GM21360 (cell line): ENCODE results near the gene IL31.
"Not testable (repeated sequence)": the region's sequence is repeated elsewhere in the genome, so short reads cannot be mapped to it uniquely, and the experiment has no call there.

Source experiments
- ATAC-seq: cut with Tn5 transposase; IDR thresholded peaks from one replicate; pipeline ENCODE4 v1.9.1; 2021; ENCODE audit warnings: mild to moderate bottlenecking, moderate library complexity; ENCODE audit not compliant: unreplicated experiment

IL31 gene

GRCh38 chr12:122174155-122174845 lies at the start of gene IL31:
Gene IL31 (minus strand): TSS chr12:122174221. CDS start chr12:122174172, 49 bp downstream.
- ATAC-seq = no peak

GRCh38 chr12:122216445-122216844 lies 42.4 kb upstream of the IL31 start:
- ATAC-seq = no peak

GRCh38 chr12:122215771-122216170 lies 41.8 kb upstream of the IL31 start:
- no peak for ATAC-seq

GRCh38 chr12:122208073-122208820 lies 34.2 kb upstream of the IL31 start:
- ATAC-seq = no peak

- ATAC-seq = no peak
Measured at GRCh38 chr12:122207391-122207790, 33.4 kb upstream of the IL31 start.

- ATAC-seq = no peak
Measured at GRCh38 chr12:122206976-122207375, 33.0 kb upstream of the IL31 start.

GRCh38 chr12:122206111-122206881 lies 32.3 kb upstream of the IL31 start:
- no peak for ATAC-seq

GRCh38 chr12:122205053-122205925 lies 31.3 kb upstream of the IL31 start:
- ATAC-seq = no peak

GRCh38 chr12:122204167-122205052 lies 30.4 kb upstream of the IL31 start:
- no peak for ATAC-seq

- no peak for ATAC-seq
Measured at GRCh38 chr12:122203301-122204166, 29.5 kb upstream of the IL31 start, which contains the start of gene B3GNT4. Gene B3GNT4 (plus strand): TSS chr12:122203709. CDS start chr12:122204619, 910 bp downstream.

- ATAC-seq = not testable (repeated sequence)
Measured at GRCh38 chr12:122202811-122203210, 28.8 kb upstream of the IL31 start.

- no peak for ATAC-seq
Measured at GRCh38 chr12:122202017-122202416, 28.0 kb upstream of the IL31 start.

- no peak for ATAC-seq
Measured at GRCh38 chr12:122201381-122201780, 27.4 kb upstream of the IL31 start.

- no peak for ATAC-seq
Measured at GRCh38 chr12:122200541-122201175, 26.6 kb upstream of the IL31 start.

- ATAC-seq = no peak
Measured at GRCh38 chr12:122199484-122200355, 25.7 kb upstream of the IL31 start.

- no peak for ATAC-seq
Measured at GRCh38 chr12:122197612-122197966, 23.6 kb upstream of the IL31 start.

- no peak for ATAC-seq
Measured at GRCh38 chr12:122195405-122195804, 21.4 kb upstream of the IL31 start.
